ENCODE data around the gene CPSF6. TPM values are rescaled to one million over a fixed set of nuclear protein-coding genes. Genes with fewer than 3 reads are reported as not detected.
"Not testable (repeated sequence)": the region's sequence is repeated elsewhere in the genome, so short reads cannot be mapped to it uniquely, and the experiment has no call there.

The CPSF6 gene
- total and polyA plus RNA-seq, 7 donors: 15.0 to 96.0 (median 33.5) TPM

DNA sequence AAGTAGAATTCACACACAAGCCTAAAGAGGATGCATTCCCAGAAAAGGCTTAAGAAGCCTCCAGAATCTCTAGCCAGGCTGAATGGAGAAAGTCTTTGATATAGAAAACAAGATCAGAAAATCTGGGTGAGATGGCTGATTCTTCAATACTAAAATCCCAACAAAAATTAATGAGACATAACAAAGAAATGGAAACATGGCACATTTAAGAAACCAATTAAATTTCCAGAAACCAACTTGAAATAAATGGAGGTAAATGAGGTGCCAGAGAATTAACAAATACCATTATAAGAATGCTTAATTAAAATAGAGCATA, 51.9 kb downstream of the CPSF6 start:
- Histone ChIP-seq H3K4me1 (no peaks in the 10 kb centered on the region), H3K27ac (no peak overlapping the region), H3K36me3 (no peaks in the 10 kb centered on the region), H3K9me3 (no peaks in the 10 kb centered on the region), H3K27me3 (peaks cover 0 to 53% (median 7%) of the 10 kb centered on the region in 3 donors), H3K4me3 (no peak overlapping the region)
- intact Hi-C loops (cut with DNase I): no loop called here
- no peak for TF ChIP-seq EP300 (IDR thresholded peaks at IDR 0.05)
- TF ChIP-seq POLR2A (IDR thresholded peaks at IDR 0.05): no peak
- TF ChIP-seq POLR2AphosphoS5 (IDR thresholded peaks at IDR 0.05): no peak
- TF ChIP-seq, protein P1, sequence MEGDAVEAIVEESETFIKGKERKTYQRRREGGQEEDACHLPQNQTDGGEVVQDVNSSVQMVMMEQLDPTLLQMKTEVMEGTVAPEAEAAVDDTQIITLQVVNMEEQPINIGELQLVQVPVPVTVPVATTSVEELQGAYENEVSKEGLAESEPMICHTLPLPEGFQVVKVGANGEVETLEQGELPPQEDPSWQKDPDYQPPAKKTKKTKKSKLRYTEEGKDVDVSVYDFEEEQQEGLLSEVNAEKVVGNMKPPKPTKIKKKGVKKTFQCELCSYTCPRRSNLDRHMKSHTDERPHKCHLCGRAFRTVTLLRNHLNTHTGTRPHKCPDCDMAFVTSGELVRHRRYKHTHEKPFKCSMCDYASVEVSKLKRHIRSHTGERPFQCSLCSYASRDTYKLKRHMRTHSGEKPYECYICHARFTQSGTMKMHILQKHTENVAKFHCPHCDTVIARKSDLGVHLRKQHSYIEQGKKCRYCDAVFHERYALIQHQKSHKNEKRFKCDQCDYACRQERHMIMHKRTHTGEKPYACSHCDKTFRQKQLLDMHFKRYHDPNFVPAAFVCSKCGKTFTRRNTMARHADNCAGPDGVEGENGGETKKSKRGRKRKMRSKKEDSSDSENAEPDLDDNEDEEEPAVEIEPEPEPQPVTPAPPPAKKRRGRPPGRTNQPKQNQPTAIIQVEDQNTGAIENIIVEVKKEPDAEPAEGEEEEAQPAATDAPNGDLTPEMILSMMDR (IDR thresholded peaks at IDR 0.05): peak in 1 of 4 experiments; percentile 6
- DNase-seq: no peak

DNA sequence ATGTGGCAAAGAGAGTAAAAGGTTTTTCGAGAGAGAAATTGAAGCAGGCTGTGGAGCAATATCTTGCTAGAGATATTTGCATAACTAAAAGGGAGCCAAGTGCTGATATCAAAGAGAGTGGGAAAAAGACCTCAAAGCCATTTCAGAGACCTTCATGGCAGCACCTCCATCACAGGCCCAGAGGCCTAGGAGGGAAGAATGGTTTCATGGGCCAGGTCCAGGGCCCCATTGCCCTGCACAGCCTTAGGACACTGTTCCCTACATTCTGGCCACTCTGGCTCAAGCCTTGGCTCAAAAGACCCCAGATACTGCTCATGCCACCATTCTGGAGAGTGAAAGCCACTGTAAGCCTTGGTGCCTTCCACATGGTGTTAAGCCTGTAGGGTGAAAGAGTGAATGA, 58.8 kb downstream of the CPSF6 start:
- H3K4me1 ChIP-seq: no peaks in the 10 kb centered on the region
- no peaks in the 10 kb centered on the region for H3K36me3 ChIP-seq
- no peak for TF ChIP-seq POLR2AphosphoS5 (IDR thresholded peaks at IDR 0.05)
- intact Hi-C loops (cut with DNase I): no loop called here
- no peak overlapping the region for H3K27ac ChIP-seq
- peaks cover 0 to 2% (median 0%) of the 10 kb centered on the region in 4 donors for H3K9me3 ChIP-seq
- H3K27me3 ChIP-seq: no peaks in the 10 kb centered on the region
- WGBS, 2 donors: 91 to 93% methylated on average over 1 of the region's 1 CpG
- H3K4me3 ChIP-seq: no peak overlapping the region
- DNase-seq: no peak

DNA sequence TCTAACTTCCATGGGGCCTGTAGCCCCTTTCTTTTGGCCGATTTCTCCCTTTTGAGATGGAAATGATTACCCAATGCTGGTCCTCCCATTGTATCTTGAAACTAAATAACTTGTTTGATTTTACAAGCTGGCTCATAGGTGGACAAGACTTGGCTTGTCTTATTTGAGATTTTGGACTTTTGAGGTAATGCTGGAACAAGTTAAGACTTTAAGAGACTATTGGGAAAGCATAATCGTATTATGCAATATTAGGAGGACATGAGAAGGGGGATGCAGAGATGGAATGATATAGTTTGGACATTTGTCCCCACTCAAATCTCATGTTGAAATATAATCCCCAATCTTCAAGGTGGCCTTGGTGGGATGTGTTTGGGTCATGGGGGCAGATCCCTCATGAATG, 59.6 kb downstream of the CPSF6 start:
- Histone ChIP-seq H3K36me3 (no peaks in the 10 kb centered on the region), H3K4me1 (no peaks in the 10 kb centered on the region), H3K27me3 (no peaks in the 10 kb centered on the region), H3K9me3 (peaks cover 0 to 2% (median under 1%) of the 10 kb centered on the region in 4 donors), H3K4me3 (no peak overlapping the region), H3K27ac (no peak overlapping the region)
- 91 to 92% methylated on average over 2 of the region's 2 CpGs for WGBS, 2 donors
- no peak for DNase-seq
- intact Hi-C loops (cut with DNase I): no loop called here
- TF ChIP-seq POLR2A (IDR thresholded peaks at IDR 0.05): no peak
- TF ChIP-seq, protein P1 (IDR thresholded peaks at IDR 0.05): no peak
- TF ChIP-seq EP300 (IDR thresholded peaks at IDR 0.05): no peak
- no peak for TF ChIP-seq POLR2AphosphoS5 (IDR thresholded peaks at IDR 0.05)

DNA sequence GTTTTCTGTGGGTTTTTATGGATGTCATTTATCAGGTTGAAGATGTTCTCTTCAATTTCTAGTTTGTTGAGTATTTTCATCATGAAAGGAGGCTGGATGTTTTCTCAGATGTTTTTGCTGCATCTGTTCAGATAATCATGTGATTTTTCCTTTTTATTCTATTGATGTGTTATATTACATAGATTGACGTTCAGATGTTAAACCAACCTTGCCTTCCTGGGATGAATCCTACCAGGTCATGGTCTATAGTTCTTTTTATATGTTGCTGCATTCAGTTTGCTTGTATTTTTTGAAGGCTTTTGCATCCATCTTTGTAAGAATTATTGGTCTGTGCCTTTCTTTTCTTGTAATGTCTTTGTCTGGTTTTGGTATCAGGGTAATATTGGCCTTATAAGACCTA, 64.9 kb downstream of the CPSF6 start:
- no peak for DNase-seq
- Histone ChIP-seq H3K4me3 (no peak overlapping the region), H3K27me3 (no peaks in the 10 kb centered on the region), H3K9me3 (peaks cover 0 to 7% (median under 1%) of the 10 kb centered on the region in 4 donors), H3K27ac (no peak overlapping the region), H3K4me1 (no peaks in the 10 kb centered on the region), H3K36me3 (no peaks in the 10 kb centered on the region)
- WGBS, 2 donors: 97 to 100% methylated on average over 1 of the region's 1 CpG
- intact Hi-C loops (cut with DNase I): no loop called here
- TF ChIP-seq EP300 (IDR thresholded peaks at IDR 0.05) (no peak), POLR2AphosphoS5 (IDR thresholded peaks at IDR 0.05) (no peak)

DNA sequence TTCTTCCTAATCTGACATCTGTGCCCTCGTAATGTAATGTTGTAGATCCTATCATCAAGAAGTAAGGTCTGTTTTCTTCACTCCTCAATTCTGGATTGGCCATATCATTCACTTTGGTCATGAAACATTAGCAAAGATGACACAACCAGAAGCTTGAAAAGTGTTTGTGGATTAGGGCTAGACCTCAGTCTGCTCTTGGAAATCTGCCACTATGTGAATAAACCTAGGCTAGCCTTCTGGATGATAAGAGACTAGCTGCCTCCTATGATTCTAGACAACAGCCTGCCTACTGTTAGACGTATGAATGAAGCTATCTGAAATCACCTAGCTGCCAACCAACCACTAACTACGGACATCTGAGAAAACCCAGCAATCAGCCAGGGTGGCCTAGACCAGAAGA, 70.1 kb downstream of the CPSF6 start:
- H3K27ac ChIP-seq: no peak overlapping the region
- intact Hi-C loops (cut with DNase I): no loop called here
- no peaks in the 10 kb centered on the region for H3K36me3 ChIP-seq
- WGBS, 2 donors: 80 to 88% methylated on average over 3 of the region's 3 CpGs
- no peaks in the 10 kb centered on the region for H3K27me3 ChIP-seq
- no peak overlapping the region for H3K4me3 ChIP-seq
- H3K4me1 ChIP-seq: no peaks in the 10 kb centered on the region
- TF ChIP-seq POLR2A (IDR thresholded peaks at IDR 0.05) (no peak), EP300 (IDR thresholded peaks at IDR 0.05) (no peak), POLR2AphosphoS5 (IDR thresholded peaks at IDR 0.05) (no peak)
- TF ChIP-seq, protein P1 (IDR thresholded peaks at IDR 0.05): no peak
- no peak for DNase-seq
- peaks cover 0 to 3% (median under 1%) of the 10 kb centered on the region in 4 donors for H3K9me3 ChIP-seq

DNA sequence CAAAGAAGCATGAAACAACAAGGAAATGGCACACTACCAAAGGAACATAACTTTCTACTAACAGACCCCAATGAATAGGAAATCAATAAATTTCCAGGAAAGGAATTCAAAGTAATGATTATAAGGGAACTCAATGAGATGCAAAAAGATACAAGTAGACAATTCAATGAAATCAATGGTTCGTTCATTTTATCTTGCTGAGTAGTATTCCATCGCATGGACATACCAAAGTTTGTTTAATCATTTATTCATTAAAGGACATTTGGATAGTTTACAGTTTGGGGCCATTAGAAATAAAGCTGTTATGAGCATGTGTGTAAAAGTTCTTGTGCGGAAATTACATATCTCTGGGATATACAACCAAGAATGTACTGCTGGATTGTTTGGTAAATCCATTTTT, 73.8 kb downstream of the CPSF6 start:
- H3K4me1 ChIP-seq: no peaks in the 10 kb centered on the region
- no peaks in the 10 kb centered on the region for H3K36me3 ChIP-seq
- intact Hi-C loops (cut with DNase I): no loop called here
- H3K4me3 ChIP-seq: no peak overlapping the region
- H3K27ac ChIP-seq: no peak overlapping the region
- no peak for DNase-seq
- peaks cover 0 to 4% (median 0%) of the 10 kb centered on the region in 4 donors for H3K9me3 ChIP-seq
- TF ChIP-seq EP300 (IDR thresholded peaks at IDR 0.05): no peak
- TF ChIP-seq POLR2AphosphoS5 (IDR thresholded peaks at IDR 0.05): no peak
- TF ChIP-seq, protein P1 (IDR thresholded peaks at IDR 0.05): no peak
- TF ChIP-seq POLR2A (IDR thresholded peaks at IDR 0.05): no peak
- WGBS, 2 donors: 96 to 98% methylated on average over 3 of the region's 3 CpGs
- H3K27me3 ChIP-seq: no peaks in the 10 kb centered on the region

DNA sequence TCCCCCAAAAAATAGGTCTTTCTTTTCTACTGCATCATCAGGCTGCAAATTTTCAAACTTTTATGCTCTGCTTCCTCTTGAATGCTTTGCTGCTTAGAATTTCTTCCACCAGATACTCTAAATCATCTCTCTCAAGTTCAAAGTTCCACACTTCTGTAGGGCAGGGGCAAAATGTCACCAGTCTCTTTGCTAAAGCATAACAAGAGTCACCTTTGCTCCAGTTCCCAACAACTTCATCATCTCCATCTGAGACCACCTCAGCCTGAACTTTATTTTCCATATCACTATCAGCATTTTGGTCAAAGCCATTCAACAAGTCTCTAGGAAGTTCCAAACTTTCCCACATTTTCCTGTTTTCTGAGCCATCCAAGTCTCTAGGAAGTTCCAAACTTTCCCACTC, 77.4 kb downstream of the CPSF6 start:
- H3K27me3 ChIP-seq; H3K9me3 ChIP-seq; DNase-seq; H3K4me3 ChIP-seq; intact Hi-C loops (cut with DNase I); H3K27ac ChIP-seq; H3K4me1 ChIP-seq; H3K36me3 ChIP-seq: not testable (repeated sequence)

DNA sequence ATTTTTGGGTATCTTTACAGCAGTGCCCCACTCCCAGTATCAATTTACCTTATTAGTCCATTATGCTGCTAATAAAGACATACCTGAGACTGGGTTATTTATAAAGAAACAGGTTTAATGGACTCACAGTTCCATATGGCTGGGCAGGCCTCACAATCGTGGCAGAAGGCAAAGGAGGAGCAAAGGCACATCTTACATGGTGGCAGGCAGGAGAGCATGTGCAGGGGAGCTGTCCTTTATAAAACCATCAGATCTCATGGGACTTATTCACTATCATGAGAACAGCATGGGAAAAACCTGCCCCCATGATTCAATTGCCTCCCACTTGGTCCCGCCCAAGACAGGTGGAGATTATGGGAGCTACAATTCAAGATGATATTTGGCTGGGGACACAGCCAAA, 77.9 kb downstream of the CPSF6 start:
- H3K4me1 ChIP-seq; DNase-seq; H3K4me3 ChIP-seq; H3K27ac ChIP-seq; H3K9me3 ChIP-seq; intact Hi-C loops (cut with DNase I); H3K27me3 ChIP-seq; H3K36me3 ChIP-seq: not testable (repeated sequence)
- 80 to 85% methylated on average over 2 of the region's 2 CpGs for WGBS, 2 donors

Measured in sigmoid colon (tissue), 7 donors.